ENCODE measurements around the gene SFSWAP. TPM values are rescaled to one million over a fixed set of nuclear protein-coding genes. Genes with fewer than 3 reads are reported as not detected.

The SFSWAP gene
- total RNA-seq, 2 experiments from 2014 or later = 51.3 TPM

DNA sequence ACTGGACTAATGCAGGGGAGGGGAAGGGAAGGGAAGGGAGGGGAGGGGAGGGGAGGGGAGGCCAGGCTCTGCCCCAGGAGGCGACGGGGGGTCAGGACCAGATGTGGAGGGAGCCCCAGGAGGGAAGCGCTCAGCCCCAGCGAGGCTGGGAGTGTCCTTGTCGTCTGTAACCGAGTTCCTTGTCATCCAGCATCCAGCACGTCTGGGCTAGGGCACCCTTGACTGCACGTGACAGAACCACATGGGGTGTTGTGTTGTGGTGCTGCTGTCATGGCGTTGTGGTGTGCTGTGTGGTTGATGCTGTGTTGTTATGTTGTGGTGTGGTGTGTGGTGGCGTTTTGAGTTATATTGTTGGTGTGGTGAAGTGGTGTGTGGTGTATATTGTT lies 28.4 kb upstream of the SFSWAP start:
- H3K9me3 Mint-ChIP-seq = no peaks in the 10 kb centered on the region
- H3K27me3 Mint-ChIP-seq (ENCODE audit: low read depth) = no peaks in the 10 kb centered on the region
- no peaks in the 10 kb centered on the region for H3K4me1 Mint-ChIP-seq (ENCODE audit: low read depth)
- intact Hi-C loops (cut with micrococcal nuclease) = no loop called here
- DNase-seq = no peak
- CTCF ChIA-PET = no interaction called here
- H3K36me3 Mint-ChIP-seq (ENCODE audit: low read depth) = no peaks in the 10 kb centered on the region
- H3K4me3 Mint-ChIP-seq = no peak overlapping the region
- no peak overlapping the region for H3K27ac Mint-ChIP-seq

DNA sequence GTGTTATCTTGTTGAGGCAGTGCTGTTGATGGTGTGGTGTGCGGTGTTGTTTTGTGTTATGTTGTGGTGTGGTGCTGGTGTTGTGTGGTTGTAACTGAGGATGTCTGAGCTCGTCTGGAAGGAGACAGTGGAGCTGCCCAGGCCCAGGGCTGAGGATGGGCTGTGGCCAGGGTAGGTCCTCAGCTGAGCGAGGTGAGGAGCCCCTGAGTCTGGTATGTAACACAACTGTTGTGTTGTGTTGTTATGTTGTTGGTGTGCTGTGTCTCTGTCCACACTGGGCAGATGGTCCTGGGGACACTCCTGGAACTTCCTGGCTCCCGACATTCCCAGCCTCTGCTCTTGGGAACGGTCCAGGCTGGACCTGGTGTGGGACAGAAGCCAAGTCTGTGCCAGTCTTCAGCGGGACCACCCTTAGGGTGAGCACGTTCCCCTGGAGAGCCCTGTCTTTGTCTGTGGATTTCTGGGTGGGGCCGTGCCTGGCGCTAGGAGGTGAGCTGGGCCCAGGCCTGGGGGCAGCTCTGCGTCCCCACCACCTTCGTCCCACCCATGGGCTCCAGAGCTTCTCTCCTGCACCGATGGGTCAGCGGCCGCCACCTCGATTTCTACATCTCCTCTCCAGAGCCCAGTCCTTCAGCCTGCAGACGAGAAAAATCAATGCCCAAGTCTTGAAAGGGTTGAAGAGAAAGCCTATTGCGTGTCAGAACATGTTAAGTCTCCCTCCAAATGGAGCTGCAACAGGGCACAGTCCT lies 27.4 kb upstream of the SFSWAP start:
- no peak overlapping the region for H3K4me3 Mint-ChIP-seq
- H3K27ac Mint-ChIP-seq = no peak overlapping the region
- H3K36me3 Mint-ChIP-seq (ENCODE audit: low read depth) = no peaks in the 10 kb centered on the region
- H3K9me3 Mint-ChIP-seq = no peaks in the 10 kb centered on the region
- intact Hi-C loops (cut with micrococcal nuclease) = no loop called here
- no peaks in the 10 kb centered on the region for H3K27me3 Mint-ChIP-seq (ENCODE audit: low read depth)
- CTCF ChIA-PET = no interaction called here
- no peaks in the 10 kb centered on the region for H3K4me1 Mint-ChIP-seq (ENCODE audit: low read depth)
- no peak for DNase-seq

DNA sequence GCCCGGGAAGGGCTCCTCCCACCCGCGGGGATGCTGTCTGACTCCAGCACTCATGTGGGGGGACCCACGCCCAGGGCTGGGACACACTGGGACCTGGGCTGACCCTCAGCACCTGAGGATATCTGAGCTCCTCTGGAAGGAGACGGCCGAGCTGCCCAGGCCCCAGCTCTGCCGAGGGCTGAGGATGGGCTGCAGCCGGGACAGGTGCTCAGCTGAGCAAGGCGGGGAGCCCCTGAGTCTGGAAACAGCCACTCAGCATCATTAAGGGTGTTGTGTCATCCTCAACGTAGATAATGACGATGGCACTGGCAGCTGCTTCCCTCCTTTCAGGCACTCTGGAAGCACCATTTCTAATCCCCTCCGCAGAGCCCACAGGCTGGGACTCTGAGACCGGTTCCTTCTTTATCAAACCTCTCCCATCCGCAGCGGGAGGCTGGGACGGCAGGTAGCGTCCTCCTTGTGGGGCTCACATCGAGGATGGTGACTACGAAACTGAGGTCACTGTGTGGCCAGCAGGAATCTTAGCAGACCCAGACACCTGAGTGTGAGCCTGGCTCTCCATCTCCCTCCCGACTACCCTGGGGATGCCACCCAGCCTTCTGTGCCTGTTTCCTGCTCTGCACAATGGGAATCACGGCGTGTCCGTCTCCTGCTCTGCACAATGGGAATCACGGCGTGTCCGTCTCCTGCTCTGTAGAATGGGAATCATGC lies 26.7 kb upstream of the SFSWAP start:
- Mint-ChIP-seq H3K9me3 (no peaks in the 10 kb centered on the region), H3K36me3 (ENCODE audit: low read depth) (no peaks in the 10 kb centered on the region), H3K27ac (no peak overlapping the region), H3K4me1 (ENCODE audit: low read depth) (no peaks in the 10 kb centered on the region), H3K27me3 (ENCODE audit: low read depth) (no peaks in the 10 kb centered on the region), H3K4me3 (no peak overlapping the region)
- intact Hi-C loops (cut with micrococcal nuclease) = no loop called here
- no peak for DNase-seq
- CTCF ChIA-PET = no interaction called here

DNA sequence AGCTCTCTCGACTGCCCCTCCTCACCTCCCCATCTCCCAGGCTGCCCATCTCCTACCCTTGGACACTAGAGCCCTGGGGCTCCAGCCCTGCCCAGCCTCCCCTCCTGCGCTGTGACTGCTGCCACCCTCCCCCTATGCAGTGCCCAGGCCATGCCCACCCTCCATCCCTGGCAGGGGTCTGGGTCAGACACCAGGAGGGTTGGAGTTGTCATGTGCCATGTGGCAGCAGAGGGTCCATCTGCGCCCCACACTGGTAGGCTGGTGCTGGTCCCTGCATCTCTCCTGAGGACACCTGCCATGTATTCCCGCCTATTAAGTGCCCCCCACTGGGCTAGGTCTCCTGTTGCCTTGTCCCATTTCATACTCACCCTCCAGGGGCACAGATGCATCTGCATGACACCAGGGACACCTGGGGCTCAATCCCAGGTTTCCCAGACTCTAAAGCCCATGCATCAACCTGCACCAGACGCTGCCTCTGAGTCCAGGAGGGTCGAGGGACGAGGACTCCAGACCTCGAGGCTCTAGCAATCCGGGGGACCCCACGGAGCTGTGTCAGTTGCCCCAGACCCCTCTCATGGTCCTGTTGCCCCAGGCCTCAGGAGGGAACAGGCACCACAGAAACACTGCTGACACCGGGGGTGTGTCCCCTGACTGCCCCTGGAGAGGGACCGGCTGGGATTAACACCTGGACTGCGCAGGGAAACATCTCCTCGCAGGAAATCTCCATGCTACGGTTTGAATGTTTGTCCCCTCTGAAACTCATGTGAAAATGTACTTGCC lies 23.4 kb upstream of the SFSWAP start:
- no peaks in the 10 kb centered on the region for H3K9me3 Mint-ChIP-seq
- H3K4me1 Mint-ChIP-seq (ENCODE audit: low read depth) = no peaks in the 10 kb centered on the region
- intact Hi-C loops (cut with micrococcal nuclease) = no loop called here
- peaks cover 4% of the 10 kb centered on the region for H3K27me3 Mint-ChIP-seq (ENCODE audit: low read depth)
- no peaks in the 10 kb centered on the region for H3K36me3 Mint-ChIP-seq (ENCODE audit: low read depth)
- H3K4me3 Mint-ChIP-seq = no peak overlapping the region
- no peak overlapping the region for H3K27ac Mint-ChIP-seq
- DNase-seq = no peak
- CTCF ChIA-PET = no interaction called here

DNA sequence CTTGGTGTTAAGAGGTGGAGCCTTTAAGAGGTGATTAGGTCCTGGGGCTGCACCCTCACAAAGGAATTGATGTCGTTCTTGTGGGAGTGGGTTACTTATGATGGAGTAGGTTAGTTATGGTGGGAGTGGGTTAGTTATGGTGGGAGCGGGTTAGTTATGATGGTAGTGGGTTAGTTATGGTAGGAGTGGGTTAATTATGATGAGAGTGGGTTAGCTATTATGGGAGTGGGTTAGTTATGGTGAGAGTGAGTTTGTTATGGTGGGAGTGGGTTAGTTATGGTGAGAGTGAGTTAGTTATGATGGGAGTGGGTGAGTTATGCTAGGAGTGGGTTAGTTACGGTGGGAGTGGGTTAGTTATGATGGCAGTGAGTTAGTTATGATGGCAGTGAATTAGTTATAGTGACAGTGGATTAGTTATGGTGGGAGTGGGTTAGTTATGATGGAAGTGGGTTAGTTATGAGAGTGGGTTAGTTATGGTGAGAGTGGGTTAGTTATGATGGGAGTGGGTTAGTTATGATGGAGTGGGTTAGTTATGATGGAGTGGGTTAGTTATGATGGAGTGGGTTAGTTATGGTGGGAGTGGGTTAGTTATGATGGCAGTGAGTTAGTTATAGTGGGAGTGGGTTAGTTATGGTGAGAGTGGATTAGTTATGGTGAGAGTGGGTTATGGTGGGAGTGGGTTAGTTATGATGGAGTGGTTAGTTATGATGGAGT lies 22.6 kb upstream of the SFSWAP start:
- no peaks in the 10 kb centered on the region for H3K4me1 Mint-ChIP-seq (ENCODE audit: low read depth)
- peaks cover 4% of the 10 kb centered on the region for H3K27me3 Mint-ChIP-seq (ENCODE audit: low read depth)
- H3K27ac Mint-ChIP-seq = no peak overlapping the region
- intact Hi-C loops (cut with micrococcal nuclease) = no loop called here
- DNase-seq = no peak
- H3K9me3 Mint-ChIP-seq = no peaks in the 10 kb centered on the region
- no peak overlapping the region for H3K4me3 Mint-ChIP-seq
- CTCF ChIA-PET = no interaction called here
- no peaks in the 10 kb centered on the region for H3K36me3 Mint-ChIP-seq (ENCODE audit: low read depth)

DNA sequence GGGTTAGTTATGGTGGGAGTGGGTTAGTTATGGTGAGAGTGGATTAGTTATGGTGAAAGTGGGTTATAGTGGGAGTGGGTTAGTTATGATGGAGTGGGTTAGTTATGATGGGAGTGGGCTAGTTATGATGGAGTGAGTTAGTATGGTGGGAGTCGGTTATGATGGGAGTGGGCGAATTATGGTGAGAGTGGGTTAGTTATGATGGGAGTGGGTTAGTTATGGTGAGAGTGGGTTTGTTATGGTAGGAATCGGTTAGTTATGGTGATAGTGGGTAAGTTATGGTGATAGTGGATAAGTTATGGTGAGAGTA lies 22.1 kb upstream of the SFSWAP start:
- Mint-ChIP-seq H3K36me3 (ENCODE audit: low read depth) (no peaks in the 10 kb centered on the region), H3K27me3 (ENCODE audit: low read depth) (peaks cover 4% of the 10 kb centered on the region), H3K4me3 (no peak overlapping the region), H3K4me1 (ENCODE audit: low read depth) (no peaks in the 10 kb centered on the region), H3K9me3 (no peaks in the 10 kb centered on the region), H3K27ac (no peak overlapping the region)
- CTCF ChIA-PET = no interaction called here
- DNase-seq = no peak
- intact Hi-C loops (cut with micrococcal nuclease) = no loop called here

DNA sequence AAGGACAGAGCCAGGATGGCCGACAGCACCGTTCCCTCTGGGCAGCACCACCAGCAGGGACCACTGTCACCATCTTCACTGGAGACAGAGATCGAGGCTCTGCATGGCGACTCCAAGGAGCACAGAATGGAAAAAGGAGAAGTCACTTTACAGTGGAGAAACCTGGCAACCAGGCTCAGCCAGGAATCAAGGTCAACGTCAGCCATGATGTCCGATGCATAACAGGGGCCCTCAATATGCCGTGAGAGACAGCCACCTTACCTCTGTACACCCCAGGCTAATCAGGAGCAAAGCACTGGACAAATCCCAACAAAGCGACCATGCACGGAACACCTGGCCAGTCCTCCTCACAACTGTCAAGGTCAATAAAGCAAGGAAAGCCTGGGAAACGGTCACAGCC lies 20.6 kb upstream of the SFSWAP start:
- Mint-ChIP-seq H3K4me3 (no peak overlapping the region), H3K27me3 (ENCODE audit: low read depth) (peaks cover 4% of the 10 kb centered on the region), H3K27ac (no peak overlapping the region), H3K4me1 (ENCODE audit: low read depth) (no peaks in the 10 kb centered on the region), H3K36me3 (ENCODE audit: low read depth) (no peaks in the 10 kb centered on the region), H3K9me3 (no peaks in the 10 kb centered on the region)
- intact Hi-C loops (cut with micrococcal nuclease) = no loop called here
- no peak for DNase-seq
- CTCF ChIA-PET = no interaction called here

DNA sequence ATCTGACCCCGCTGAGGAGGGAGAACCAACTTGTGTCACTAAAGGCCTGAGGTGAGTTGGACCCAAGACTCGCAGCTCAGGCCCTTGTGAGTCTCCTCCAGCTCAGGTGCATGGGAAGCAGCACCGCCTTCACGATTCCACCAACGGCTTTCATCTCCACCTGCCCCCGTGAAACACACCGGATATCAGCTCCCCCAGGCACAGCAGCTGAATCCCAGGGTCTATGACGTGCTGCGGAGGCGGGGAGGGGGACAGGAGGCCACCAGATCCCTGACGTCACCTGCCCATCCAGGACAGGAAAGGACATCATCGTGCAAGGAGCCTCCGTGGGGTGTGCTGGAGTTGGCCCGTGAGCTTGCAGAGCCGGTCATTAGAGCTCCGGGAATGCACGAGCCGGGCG lies 18.5 kb upstream of the SFSWAP start:
- Mint-ChIP-seq H3K27ac (no peak overlapping the region), H3K36me3 (ENCODE audit: low read depth) (no peaks in the 10 kb centered on the region), H3K9me3 (no peaks in the 10 kb centered on the region), H3K4me3 (no peak overlapping the region), H3K27me3 (ENCODE audit: low read depth) (peaks cover 4% of the 10 kb centered on the region), H3K4me1 (ENCODE audit: low read depth) (no peaks in the 10 kb centered on the region)
- intact Hi-C loops (cut with micrococcal nuclease) = no loop called here
- no peak for DNase-seq
- CTCF ChIA-PET = interaction anchor here (1.3 kb wide), 1 partner anchor 20 kb away, joined by 3 read pairs; no protein-coding TSS in a partner anchor

DNA sequence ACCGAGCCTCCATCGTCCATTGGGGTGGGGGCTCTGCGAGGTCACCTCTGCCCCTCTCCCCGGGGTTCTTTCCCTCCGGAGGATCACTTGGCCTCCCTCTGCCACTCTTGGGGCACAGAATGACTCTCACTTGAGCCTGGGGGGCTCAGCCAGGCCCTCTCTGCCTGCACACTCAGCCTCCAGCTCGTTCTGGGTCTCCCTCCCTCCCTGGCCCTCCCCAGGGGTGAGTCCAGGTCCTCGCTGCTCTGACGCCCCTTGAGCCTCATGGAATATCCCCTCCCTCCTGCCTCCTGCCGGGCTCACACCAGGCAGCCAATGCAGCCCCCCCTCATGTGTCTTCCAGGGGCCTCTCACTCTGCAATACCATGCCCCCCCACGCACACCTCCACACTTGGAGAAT lies 17.7 kb upstream of the SFSWAP start:
- no peaks in the 10 kb centered on the region for H3K4me1 Mint-ChIP-seq (ENCODE audit: low read depth)
- H3K36me3 Mint-ChIP-seq (ENCODE audit: low read depth) = no peaks in the 10 kb centered on the region
- H3K4me3 Mint-ChIP-seq = no peak overlapping the region
- no peak overlapping the region for H3K27ac Mint-ChIP-seq
- no peaks in the 10 kb centered on the region for H3K9me3 Mint-ChIP-seq
- peaks cover 4% of the 10 kb centered on the region for H3K27me3 Mint-ChIP-seq (ENCODE audit: low read depth)
- intact Hi-C loops (cut with micrococcal nuclease) = no loop called here
- CTCF ChIA-PET = no interaction called here
- no peak for DNase-seq

DNA sequence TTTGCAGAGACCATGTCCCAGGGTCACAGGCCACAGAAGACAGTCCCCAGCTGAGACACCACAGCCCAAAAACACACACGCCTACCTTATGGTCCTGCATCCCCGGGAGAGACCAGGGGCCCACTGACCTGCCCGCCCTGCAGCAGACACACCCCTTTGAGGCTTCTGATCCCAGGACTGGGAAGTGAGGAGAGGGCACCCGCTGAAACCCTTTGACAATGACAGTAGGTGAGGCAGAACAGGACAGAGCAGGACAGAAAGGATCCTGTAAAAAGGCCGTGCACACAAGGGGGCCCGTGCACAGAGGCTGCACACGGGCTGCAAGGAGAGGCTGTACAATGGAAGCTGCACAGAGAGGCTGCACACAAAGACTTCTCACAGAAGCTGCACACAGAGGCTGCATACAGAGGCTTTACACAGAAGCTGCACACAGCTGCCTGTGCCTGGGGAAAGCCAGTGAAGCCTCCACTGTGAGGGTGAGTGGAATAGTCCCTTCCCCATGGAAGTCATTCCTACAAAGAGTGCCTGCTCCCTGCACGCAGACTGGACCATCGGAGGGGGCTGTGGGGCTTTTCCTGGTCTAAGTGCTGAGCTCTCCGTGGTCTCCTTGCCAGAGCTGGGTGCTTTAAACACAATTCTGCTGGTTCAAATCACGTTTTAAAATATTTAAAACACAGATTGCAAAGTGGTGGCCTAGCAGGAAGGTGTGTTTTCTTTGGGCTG lies 16.6 kb upstream of the SFSWAP start:
- CTCF ChIA-PET = no interaction called here

DNA sequence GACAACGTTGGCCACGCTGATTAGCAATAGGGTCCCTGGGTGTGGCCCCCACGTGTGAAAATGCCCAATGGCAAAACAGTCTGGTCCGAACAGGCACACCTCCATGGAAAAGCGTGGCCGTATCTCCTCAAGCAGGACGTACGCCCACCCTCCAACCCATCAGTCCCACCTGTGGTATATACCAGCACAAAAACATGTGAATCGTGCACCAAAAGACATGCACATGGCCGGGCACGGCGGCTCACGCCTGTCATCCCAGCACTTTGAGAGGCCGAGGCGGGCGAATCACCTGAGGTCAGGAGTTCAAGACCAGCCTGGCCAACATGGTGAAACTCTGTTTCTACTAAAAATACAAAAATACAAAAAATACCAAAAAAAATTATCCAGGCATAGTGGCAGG lies 14.9 kb upstream of the SFSWAP start:
- intact Hi-C loops (cut with micrococcal nuclease) = no loop called here
- no peak overlapping the region for H3K27ac Mint-ChIP-seq
- H3K27me3 Mint-ChIP-seq (ENCODE audit: low read depth) = peaks cover 4% of the 10 kb centered on the region
- H3K4me1 Mint-ChIP-seq (ENCODE audit: low read depth) = no peaks in the 10 kb centered on the region
- H3K36me3 Mint-ChIP-seq (ENCODE audit: low read depth) = no peaks in the 10 kb centered on the region
- DNase-seq = no peak
- no peak overlapping the region for H3K4me3 Mint-ChIP-seq
- H3K9me3 Mint-ChIP-seq = no peaks in the 10 kb centered on the region
- CTCF ChIA-PET = no interaction called here

More for the DNA sequence above, 16.6 kb upstream of the SFSWAP start:
- intact Hi-C loops (cut with micrococcal nuclease) = no loop called here
- H3K27ac Mint-ChIP-seq = no peak overlapping the region
- H3K4me3 Mint-ChIP-seq = no peak overlapping the region
- DNase-seq = no peak
- no peaks in the 10 kb centered on the region for H3K4me1 Mint-ChIP-seq (ENCODE audit: low read depth)
- peaks cover 4% of the 10 kb centered on the region for H3K27me3 Mint-ChIP-seq (ENCODE audit: low read depth)
- H3K36me3 Mint-ChIP-seq (ENCODE audit: low read depth) = no peaks in the 10 kb centered on the region
- no peaks in the 10 kb centered on the region for H3K9me3 Mint-ChIP-seq

DNA sequence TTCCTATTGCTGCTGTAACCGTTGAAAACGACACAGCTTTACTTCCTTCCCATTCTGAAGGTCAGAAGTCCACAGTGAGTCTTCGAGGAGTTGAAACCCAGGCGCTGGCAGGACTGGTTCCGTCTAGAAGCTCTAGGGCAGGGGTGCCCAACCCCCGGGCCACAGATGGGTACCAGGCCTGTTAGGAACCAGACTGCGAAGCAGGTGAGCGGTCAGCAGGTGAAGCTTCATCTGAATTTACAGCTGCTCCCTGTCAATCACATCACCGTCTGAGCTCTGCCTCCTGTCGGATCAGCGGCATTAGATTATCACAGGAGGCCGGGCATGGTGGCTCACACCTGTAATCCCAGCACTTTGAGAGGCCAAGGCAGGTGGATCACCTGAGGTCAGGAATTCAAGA lies 12.6 kb upstream of the SFSWAP start:
- Mint-ChIP-seq H3K27me3 (ENCODE audit: low read depth) (no peaks in the 10 kb centered on the region), H3K36me3 (ENCODE audit: low read depth) (no peaks in the 10 kb centered on the region), H3K4me3 (no peak overlapping the region), H3K9me3 (peaks cover 3% of the 10 kb centered on the region), H3K4me1 (ENCODE audit: low read depth) (no peaks in the 10 kb centered on the region), H3K27ac (no peak overlapping the region)
- CTCF ChIA-PET = no interaction called here
- intact Hi-C loops (cut with micrococcal nuclease) = no loop called here
- DNase-seq = no peak

Data from activated naive CD4-positive, alpha-beta T cell treated with anti-CD3 and anti-CD28 coated beads for 36 hours (primary cell).